Osteoblast (primary cell): ENCODE data around the gene ASPSCR1. TPM values are rescaled to one million over a fixed set of nuclear protein-coding genes. Genes with fewer than 3 reads are reported as not detected.

Source experiments
- DNase-seq: peaks from one replicate; pipeline ENCODE4 v3.0.0; 2011; ENCODE audit warnings: low spot score, mixed read lengths; ENCODE audit not compliant: insufficient read length; ENCODE audit errors: missing footprints
- H2AFZ ChIP-seq: 2 replicates; pipeline ENCODE4 v1.6.0; 2011; ENCODE audit warnings: mild to moderate bottlenecking, low read length
- H3K27ac ChIP-seq: 2 replicates; pipeline ENCODE4 v1.5.1; 2011; ENCODE audit warnings: mild to moderate bottlenecking, low read depth, low read length, moderate library complexity
- H3K27me3 ChIP-seq: 2 replicates; pipeline ENCODE4 v1.6.0; 2012; ENCODE audit warnings: mild to moderate bottlenecking, control low read depth, inconsistent platforms, low read length, moderate library complexity; ENCODE audit not compliant: insufficient read depth
- H3K36me3 ChIP-seq: 2 replicates; pipeline ENCODE4 v1.5.1; 2011; ENCODE audit warnings: mild to moderate bottlenecking, low read length, control low read depth, moderate library complexity; ENCODE audit not compliant: insufficient read depth
- H3K4me1 ChIP-seq: 2 replicates; pipeline ENCODE4 v1.5.1; 2011; ENCODE audit warnings: mild to moderate bottlenecking, low read length, control low read depth, moderate library complexity; ENCODE audit not compliant: insufficient read depth
- H3K4me2 ChIP-seq: 2 replicates; pipeline ENCODE4 v1.6.0; 2011; ENCODE audit warnings: mild to moderate bottlenecking, low read length; ENCODE audit not compliant: insufficient read depth
- H3K4me3 ChIP-seq: fragments of 200-600 bp; sonication (generic); 3 replicates; pipeline ENCODE4 v1.5.1; 2012; ENCODE audit warnings: mild to moderate bottlenecking, low read length, inconsistent platforms; ENCODE audit not compliant: insufficient read depth
- H3K79me2 ChIP-seq: 2 replicates; pipeline ENCODE4 v1.6.0; 2012; ENCODE audit warnings: mild to moderate bottlenecking, low read length, control low read depth, inconsistent platforms; ENCODE audit not compliant: insufficient read depth
- H3K9me3 ChIP-seq: 2 replicates; pipeline ENCODE4 v1.5.1; 2011; ENCODE audit warnings: low read depth, low read length, control low read depth
- H4K20me1 ChIP-seq: 2 replicates; pipeline ENCODE4 v1.6.0; 2012; ENCODE audit warnings: mild to moderate bottlenecking, low read length, control low read depth; ENCODE audit not compliant: insufficient read depth
- total RNA-seq: library from RNA; depleted of rRNA; stranded (reverse); fragments of >200 nt; gene quantifications from 2 replicates; pipeline ENCODE4 v1.2.3, GENCODE V29; 2012
- TF ChIP-seq, protein P1 (sequence below): IDR thresholded peaks from 2 replicates; pipeline ENCODE4 v1.5.1; 2011; ENCODE audit warnings: mild to moderate bottlenecking, low read depth, low read length, moderate library complexity; ENCODE audit errors: extremely low read depth

The ASPSCR1 gene
- total RNA-seq, 1 donor, result 35.8 TPM

DNA sequence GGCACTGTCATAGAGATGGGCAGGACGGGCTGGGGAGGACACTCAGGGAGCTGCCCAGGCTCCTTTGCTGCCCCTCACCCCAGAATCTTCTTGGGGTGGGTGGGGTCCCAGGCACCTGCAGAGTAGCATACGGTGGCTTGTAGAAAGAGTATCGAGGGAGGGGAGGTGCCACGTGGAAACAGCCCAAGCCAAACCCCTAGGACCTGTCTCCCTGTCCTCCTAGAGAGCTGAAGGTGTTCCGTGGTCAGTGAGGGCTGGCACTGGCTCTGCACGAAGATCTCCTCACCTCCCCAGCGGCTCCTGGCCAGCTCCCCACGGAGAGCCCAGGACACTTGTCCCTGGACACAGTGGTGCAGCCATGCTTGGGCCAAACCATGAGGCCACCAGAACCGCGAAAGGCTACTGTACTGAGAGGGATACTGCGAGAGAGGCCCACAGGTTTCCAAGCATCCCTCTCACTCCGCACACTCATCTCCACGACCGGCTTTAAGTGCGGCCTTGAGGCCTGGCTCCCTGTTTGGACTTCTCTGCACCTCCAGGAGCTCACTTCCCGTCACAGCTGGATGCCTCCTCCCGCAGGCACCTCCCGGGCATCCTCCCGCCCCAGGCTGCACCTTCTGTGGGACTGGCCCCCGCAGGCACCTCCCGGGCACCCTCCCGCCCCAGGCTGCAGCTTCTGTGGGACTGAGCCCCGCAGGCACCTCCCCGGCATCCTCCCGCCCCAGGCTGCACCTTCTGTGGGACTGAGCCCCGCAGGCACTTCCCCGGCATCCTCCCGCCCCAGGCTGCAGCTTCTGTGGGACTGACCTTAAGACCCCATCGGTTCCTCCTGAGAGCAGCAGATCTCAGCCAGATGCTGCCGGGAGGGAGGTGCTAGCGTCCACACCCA is 47.9 kb upstream of the ASPSCR1 start:
- Histone ChIP-seq H3K27me3 (no peaks in the 10 kb centered on the region), H3K79me2 (peaks cover 26% of the 10 kb centered on the region), H2AFZ (no peak overlapping the region), H3K4me1 (peaks cover 14% of the 10 kb centered on the region), H3K36me3 (peaks cover 8% of the 10 kb centered on the region), H3K4me2 (peak overlapping the region; percentile 88), H3K27ac (no peak overlapping the region), H3K9me3 (no peaks in the 10 kb centered on the region), H3K4me3 (peak overlapping the region; percentile 89), H4K20me1 (peaks cover 16% of the 10 kb centered on the region)
- TF ChIP-seq, protein P1, sequence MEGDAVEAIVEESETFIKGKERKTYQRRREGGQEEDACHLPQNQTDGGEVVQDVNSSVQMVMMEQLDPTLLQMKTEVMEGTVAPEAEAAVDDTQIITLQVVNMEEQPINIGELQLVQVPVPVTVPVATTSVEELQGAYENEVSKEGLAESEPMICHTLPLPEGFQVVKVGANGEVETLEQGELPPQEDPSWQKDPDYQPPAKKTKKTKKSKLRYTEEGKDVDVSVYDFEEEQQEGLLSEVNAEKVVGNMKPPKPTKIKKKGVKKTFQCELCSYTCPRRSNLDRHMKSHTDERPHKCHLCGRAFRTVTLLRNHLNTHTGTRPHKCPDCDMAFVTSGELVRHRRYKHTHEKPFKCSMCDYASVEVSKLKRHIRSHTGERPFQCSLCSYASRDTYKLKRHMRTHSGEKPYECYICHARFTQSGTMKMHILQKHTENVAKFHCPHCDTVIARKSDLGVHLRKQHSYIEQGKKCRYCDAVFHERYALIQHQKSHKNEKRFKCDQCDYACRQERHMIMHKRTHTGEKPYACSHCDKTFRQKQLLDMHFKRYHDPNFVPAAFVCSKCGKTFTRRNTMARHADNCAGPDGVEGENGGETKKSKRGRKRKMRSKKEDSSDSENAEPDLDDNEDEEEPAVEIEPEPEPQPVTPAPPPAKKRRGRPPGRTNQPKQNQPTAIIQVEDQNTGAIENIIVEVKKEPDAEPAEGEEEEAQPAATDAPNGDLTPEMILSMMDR, result no peak
- DNase-seq, result no peak

DNA sequence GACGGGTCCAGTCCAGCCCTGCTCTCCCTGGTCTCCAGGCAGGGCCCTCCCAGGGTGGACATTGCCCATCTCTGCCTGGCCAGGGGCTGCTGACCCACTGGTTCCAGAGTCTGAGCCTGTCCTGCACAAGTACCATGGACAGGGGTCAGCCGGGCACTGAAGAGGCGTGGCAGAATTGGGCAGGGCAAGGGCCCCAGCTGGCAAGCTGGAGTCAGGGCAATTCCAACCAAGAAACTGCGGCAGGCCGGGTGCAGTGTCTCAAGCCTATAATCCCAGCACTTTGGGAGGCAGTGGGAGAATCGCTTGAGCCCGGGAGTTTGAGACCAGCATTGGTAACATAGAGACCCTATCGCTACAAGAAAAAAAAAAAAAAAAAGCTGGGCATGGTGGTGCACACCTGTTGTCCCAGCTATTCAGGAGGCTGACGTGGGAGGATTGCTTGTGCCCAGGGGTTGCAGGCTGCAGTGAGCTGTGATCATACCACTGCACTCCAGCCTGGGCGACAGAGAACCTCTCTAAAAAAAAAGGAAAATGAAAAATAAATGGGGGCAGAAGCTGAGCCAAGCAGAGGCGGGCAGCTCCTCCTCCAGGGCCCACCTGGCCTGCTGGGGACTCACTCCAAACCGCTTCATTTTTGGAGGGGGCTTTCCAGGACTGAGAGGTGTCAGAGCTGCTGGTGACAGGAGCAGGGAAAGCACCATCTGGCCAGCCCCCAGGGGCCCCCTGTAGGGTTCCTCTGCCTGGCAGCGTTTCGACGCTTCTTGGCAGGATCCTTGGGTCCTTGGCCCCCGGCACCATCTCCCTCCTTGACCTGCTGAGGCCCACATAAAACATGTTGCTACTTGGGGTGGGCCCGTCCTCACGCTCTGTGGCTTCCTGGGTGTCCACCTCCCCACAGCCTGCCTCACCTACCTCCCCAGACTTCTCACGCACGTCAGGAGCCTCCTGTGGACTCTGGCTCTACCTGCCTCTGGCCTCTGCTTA is 47.0 kb upstream of the ASPSCR1 start:
- peaks cover 22% of the 10 kb centered on the region for H4K20me1 ChIP-seq
- H3K4me2 ChIP-seq, result no peak overlapping the region
- TF ChIP-seq, protein P1, result no peak
- H3K4me1 ChIP-seq, result peaks cover 14% of the 10 kb centered on the region
- no peak overlapping the region for H3K4me3 ChIP-seq
- peaks cover 17% of the 10 kb centered on the region for H3K79me2 ChIP-seq
- peaks cover 12% of the 10 kb centered on the region for H3K36me3 ChIP-seq
- H3K9me3 ChIP-seq, result no peaks in the 10 kb centered on the region
- H2AFZ ChIP-seq, result no peak overlapping the region
- no peak overlapping the region for H3K27ac ChIP-seq
- no peaks in the 10 kb centered on the region for H3K27me3 ChIP-seq
- DNase-seq, result peak; percentile 87

DNA sequence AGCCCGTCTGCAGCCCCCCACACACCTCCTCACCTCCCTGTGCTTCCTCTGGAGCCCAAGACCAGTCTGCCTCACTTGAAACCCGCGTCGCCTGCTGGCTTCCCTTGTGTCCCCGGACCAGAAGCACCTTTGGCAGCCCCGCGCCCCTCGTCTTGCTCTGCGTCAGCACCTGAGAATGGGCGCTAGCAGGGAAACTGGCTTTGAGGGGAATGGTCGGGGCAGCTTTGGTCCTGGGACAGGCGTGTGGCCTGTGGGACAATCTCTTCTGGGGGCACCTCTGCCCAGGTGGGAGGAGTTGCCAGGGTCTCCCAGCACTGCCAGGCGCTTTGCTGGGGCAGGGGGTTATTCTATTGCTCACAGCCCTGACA is 46.3 kb upstream of the ASPSCR1 start:
- H3K4me3 ChIP-seq, result no peak overlapping the region
- peaks cover 9% of the 10 kb centered on the region for H3K4me1 ChIP-seq
- H3K79me2 ChIP-seq, result peaks cover 10% of the 10 kb centered on the region
- TF ChIP-seq, protein P1, result no peak
- H3K27me3 ChIP-seq, result no peaks in the 10 kb centered on the region
- H3K27ac ChIP-seq, result no peak overlapping the region
- H3K4me2 ChIP-seq, result no peak overlapping the region
- DNase-seq, result no peak
- H2AFZ ChIP-seq, result no peak overlapping the region
- H3K9me3 ChIP-seq, result no peaks in the 10 kb centered on the region
- peaks cover 12% of the 10 kb centered on the region for H3K36me3 ChIP-seq
- H4K20me1 ChIP-seq, result peaks cover 20% of the 10 kb centered on the region
